ENCODE measurements around the gene PRMT9. TPM values are rescaled to one million over a fixed set of nuclear protein-coding genes. Genes with fewer than 3 reads are reported as not detected.

PRMT9 gene
- total and polyA plus RNA-seq, 10 of the 15 experiments (the other 5 are each of a cell fraction or from before 2014, with no cell fraction given), result 4.1 to 11.8 (median 7.6) TPM

- H2AFZ ChIP-seq (ENCODE audit: control insufficient read depth, low read depth, low read length), result no peak overlapping the region
- peaks cover 1 to 21% of the 10 kb centered on the region in 2 experiments; a peak in 2 of 4 replicates for H3K36me3 ChIP-seq (ENCODE audit: control insufficient read depth in 2 of 2, insufficient read depth in 2 of 2, low read length in 1 of 2)
- H3K4me2 ChIP-seq (ENCODE audit: control insufficient read depth, insufficient read depth), result no peak overlapping the region
- no peaks in the 10 kb centered on the region for H3K27me3 ChIP-seq (replicated peaks in 1 of 2; ENCODE audit: control insufficient read depth in 2 of 2, insufficient read depth in 2 of 2, low read length in 1 of 2)
- FAIRE-seq (no peak), ATAC-seq (no peak), DNase-seq (ENCODE audit: low read depth, low spot score) (no peak)
- POLR2A ChIA-PET, result interaction anchor here (3.1 kb wide), 1 partner anchor 11 kb away, joined by 13 read pairs; the partner anchor contains the start of gene TMEM184C
- no peaks in the 10 kb centered on the region for H4K20me1 ChIP-seq (ENCODE audit: control insufficient read depth, insufficient read depth)
- no peaks in the 10 kb centered on the region for H3K4me1 ChIP-seq (ENCODE audit: control insufficient read depth, insufficient read depth, low read length)
- in situ Hi-C loops (cut with MboI), result no loop called here
- no peaks in the 10 kb centered on the region for H3K79me2 ChIP-seq (ENCODE audit: control insufficient read depth, insufficient read depth, low read length)
- no peak for TF ChIP-seq TARDBP (IDR thresholded peaks at IDR 0.05; ENCODE audit: borderline replicate concordance)
- no peak for TF ChIP-seq NFXL1 (IDR thresholded peaks at IDR 0.05; ENCODE audit: borderline replicate concordance)
- TF ChIP-seq SREBF1 (IDR thresholded peaks at IDR 0.05; ENCODE audit: low read length), result no peak
- no peak for TF ChIP-seq PBX3 (IDR thresholded peaks at IDR 0.05; ENCODE audit: insufficient replicate concordance, low read depth, low read length)
- no peak for TF ChIP-seq FOXK2 (IDR thresholded peaks at IDR 0.05)
- TF ChIP-seq NBN (IDR thresholded peaks at IDR 0.05), result no peak
- TF ChIP-seq ZSCAN29 (IDR thresholded peaks at IDR 0.05), result no peak
- no peak for TF ChIP-seq SIN3A (IDR thresholded peaks at IDR 0.05; ENCODE audit: low read depth, low read length)
- TF ChIP-seq TCF7 (IDR thresholded peaks at IDR 0.05; ENCODE audit: borderline replicate concordance), result no peak
- TF ChIP-seq RB1 (IDR thresholded peaks at IDR 0.05; ENCODE audit: borderline replicate concordance), result no peak
- TF ChIP-seq CEBPB (IDR thresholded peaks at IDR 0.05; ENCODE audit: borderline replicate concordance in 1 of 2, low read depth in 2 of 2, low read length in 2 of 2), result no peak
- no peak for TF ChIP-seq ZBED1 (IDR thresholded peaks at IDR 0.05; ENCODE audit: borderline replicate concordance)
- no peak overlapping the region for H3K9ac ChIP-seq (ENCODE audit: control insufficient read depth, insufficient read depth, low read length)
- SMC1A ChIA-PET (ENCODE audit: uncharacterized antibody, unreplicated experiment), result interaction anchor here (0.9 to 3.1 kb wide), 3 partner anchors 11 to 237 kb away, joined by 3 to 19 read pairs (median 4); partner anchors contain the start of gene TMEM184C
- H3K9me3 ChIP-seq (replicated peaks; ENCODE audit: control insufficient read depth, insufficient read depth, low read length), result no peaks in the 10 kb centered on the region
- H3K27ac ChIP-seq (ENCODE audit: control insufficient read depth, insufficient read depth), result no peak overlapping the region
- RAD21 ChIA-PET (ENCODE audit: unreplicated experiment), result interaction anchor here (0.6 kb wide), 1 partner anchor 239 kb away, joined by 3 read pairs; no protein-coding TSS in a partner anchor
- no TSS peak for BruUV-seq (replicated peaks)
- intact Hi-C loops (cut with micrococcal nuclease; ENCODE audit: unreplicated experiment), result no loop called here
- CTCF ChIA-PET, result interaction anchor here (2.5 to 2.6 kb wide), 2 partner anchors 10 to 239 kb away, joined by 10 to 11 read pairs; no protein-coding TSS in a partner anchor
- 87% methylated on average over 3 of the region's 3 CpGs for WGBS (ENCODE audit: insufficient coverage, insufficient replicate concordance, low lambda C conversion rate, missing lambda C conversion rate)
- H3K4me3 ChIP-seq, result no peak overlapping the region
Measured at GRCh38 chr4:147628415-147628814, 55.5 kb downstream of the PRMT9 start.

Measured in GM12878 (cell line).